GM23338 (cell line): ENCODE measurements around the gene IDUA. TPM values are rescaled to one million over a fixed set of nuclear protein-coding genes. Genes with fewer than 3 reads are reported as not detected.
A peak's percentile ranks its signal among the peaks of the same experiment; 100 is the strongest.

Experiments used
- ATAC-seq: fragments of 200-7000 bp; cut with Tn5 transposase; 3 replicates; pipeline ENCODE4 v1.9.1; 2020
- DNase-seq: peaks from one replicate; pipeline ENCODE4 v3.0.0-alpha.2; 2015; ENCODE audit warnings: low spot score
- H2AFZ ChIP-seq: fragments of 200-600 bp; sonication (generic); 2 replicates; pipeline ENCODE4 v1.8.0; 2016; ENCODE audit warnings: antibody characterized with exemption, mild to moderate bottlenecking, moderate library complexity
- H3F3A ChIP-seq: fragments of 200-600 bp; sonication (generic); replicated peaks from 2 replicates; pipeline ENCODE4 v1.8.0; 2017; ENCODE audit warnings: antibody characterized with exemption, mixed run types, low read depth
- H3K27ac ChIP-seq: fragments of 200-600 bp; sonication (generic); 2 replicates; pipeline ENCODE4 v1.6.1; 2016; ENCODE audit warnings: low read depth
- H3K27me3 ChIP-seq: fragments of 200-600 bp; sonication (generic); 2 replicates; pipeline ENCODE4 v1.8.0; 2016; ENCODE audit warnings: mild to moderate bottlenecking, mixed run types, moderate library complexity; ENCODE audit not compliant: insufficient read depth
- H3K36me3 ChIP-seq: fragments of 200-600 bp; sonication (generic); 2 replicates; pipeline ENCODE4 v1.8.0; 2016; ENCODE audit warnings: mild to moderate bottlenecking; ENCODE audit not compliant: insufficient read depth
- H3K4me1 ChIP-seq: fragments of 200-600 bp; sonication (generic); 2 replicates; pipeline ENCODE4 v1.8.0; 2016; ENCODE audit warnings: mild to moderate bottlenecking, moderate library complexity; ENCODE audit not compliant: insufficient read depth
- H3K4me2 ChIP-seq: fragments of 200-600 bp; sonication (generic); 2 replicates; pipeline ENCODE4 v1.7.1; 2017; ENCODE audit warnings: mixed run types
- H3K4me3 ChIP-seq: fragments of 200-600 bp; sonication (generic); 2 replicates; pipeline ENCODE4 v1.6.1; 2016; ENCODE audit warnings: mixed run types
- H3K79me2 ChIP-seq: fragments of 200-600 bp; sonication (generic); replicated peaks from 2 replicates; pipeline ENCODE4 v1.8.0; 2017; ENCODE audit warnings: mild to moderate bottlenecking; ENCODE audit not compliant: insufficient read depth
- H3K9me2 ChIP-seq: fragments of 200-600 bp; sonication (generic); 2 replicates; pipeline ENCODE4 v1.8.0; 2017; ENCODE audit not compliant: insufficient read depth
- H4K20me1 ChIP-seq: fragments of 200-600 bp; sonication (generic); replicated peaks from 2 replicates; pipeline ENCODE4 v1.8.0; 2017; ENCODE audit warnings: mild to moderate bottlenecking; ENCODE audit not compliant: insufficient read depth
- H3K27ac Mint-ChIP-seq: 2 replicates; pipeline ENCODE4 v1.8.0; 2020; ENCODE audit warnings: inconsistent platforms, mild to moderate bottlenecking, moderate library complexity, mixed read lengths
- H3K27me3 Mint-ChIP-seq: 3 replicates; pipeline ENCODE4 v1.8.0; 2022; ENCODE audit warnings: low read depth, mild to moderate bottlenecking, moderate library complexity, mixed read lengths, inconsistent platforms; ENCODE audit not compliant: insufficient read depth, poor library complexity
- H3K36me3 Mint-ChIP-seq: 3 replicates; pipeline ENCODE4 v1.8.0; 2021; ENCODE audit warnings: low read depth, mild to moderate bottlenecking, inconsistent platforms, moderate library complexity, mixed read lengths
- H3K4me1 Mint-ChIP-seq: 3 replicates; pipeline ENCODE4 v1.8.0; 2020; ENCODE audit warnings: mild to moderate bottlenecking, inconsistent platforms, mixed read lengths
- H3K4me3 Mint-ChIP-seq: 3 replicates; pipeline ENCODE4 v1.8.0; 2021; ENCODE audit warnings: moderate library complexity, mild to moderate bottlenecking, inconsistent platforms, mixed read lengths
- H3K9me3 Mint-ChIP-seq: 3 replicates; pipeline ENCODE4 v1.8.0; 2020; ENCODE audit warnings: moderate library complexity, mild to moderate bottlenecking, inconsistent platforms, mixed read lengths
- CREB1 ChIP-seq: fragments of 250-450 bp; sonication (Bioruptor Pico); IDR thresholded peaks from 2 replicates; pipeline ENCODE4 v1.5.0; 2020; ENCODE audit warnings: low read depth, mild to moderate bottlenecking, moderate library complexity
- CTCF ChIP-seq, 2 experiments: fragments of 200-600 bp in 1 of 2; sonication (generic) in 1 of 2; conservative IDR thresholded peaks; 2 replicates each; pipeline versions ENCODE4 v1.5.1 to v1.6.1; 2016 to 2017; ENCODE audit warnings: antibody characterized with exemption in 2 of 2, low read depth in 2 of 2, mild to moderate bottlenecking in 2 of 2, moderate library complexity in 1 of 2
- ETS1 ChIP-seq: IDR thresholded peaks from 2 replicates; pipeline ENCODE4 v1.6.1; 2016; ENCODE audit warnings: antibody characterized with exemption
- EZH2 ChIP-seq: fragments of 200-600 bp; sonication (generic); IDR thresholded peaks from one replicate; pipeline ENCODE4 v1.8.0; 2017; ENCODE audit warnings: antibody characterized with exemption, mild to moderate bottlenecking, low read depth; ENCODE audit not compliant: unreplicated experiment
- EZH2phosphoT487 ChIP-seq: fragments of 200-600 bp; sonication (generic); IDR thresholded peaks from one replicate; pipeline ENCODE4 v1.8.1; 2018; ENCODE audit warnings: antibody characterized with exemption; ENCODE audit not compliant: unreplicated experiment
- JUNB ChIP-seq: IDR thresholded peaks from one replicate; pipeline ENCODE4 v1.6.1; 2016; ENCODE audit warnings: antibody characterized with exemption; ENCODE audit not compliant: unreplicated experiment
- NANOG ChIP-seq: IDR thresholded peaks from 2 replicates; pipeline ENCODE4 v1.6.1; 2016; ENCODE audit warnings: antibody characterized with exemption, borderline replicate concordance
- POLR2AphosphoS5 ChIP-seq: IDR thresholded peaks from 2 replicates; pipeline ENCODE4 v1.6.1; 2016; ENCODE audit warnings: antibody characterized with exemption, low read depth
- REST ChIP-seq: IDR thresholded peaks from one replicate; pipeline ENCODE4 v1.6.1; 2018; ENCODE audit warnings: antibody characterized with exemption; ENCODE audit not compliant: unreplicated experiment
- STAT1 ChIP-seq: IDR thresholded peaks from one replicate; pipeline ENCODE4 v1.6.1; 2016; ENCODE audit warnings: antibody characterized with exemption; ENCODE audit not compliant: unreplicated experiment
- ZNF114 ChIP-seq: fragments of 250-450 bp; sonication (Bioruptor Pico); IDR thresholded peaks from 2 replicates; pipeline ENCODE4 v1.5.0; 2020; ENCODE audit warnings: mild to moderate bottlenecking, moderate library complexity
- ZNF331 ChIP-seq: fragments of 250-450 bp; sonication (Bioruptor Pico); IDR thresholded peaks from 2 replicates; pipeline ENCODE4 v1.5.0; 2020; ENCODE audit warnings: low read depth, mild to moderate bottlenecking, moderate library complexity
- ZNF462 ChIP-seq: fragments of 250-450 bp; sonication (Bioruptor Pico); IDR thresholded peaks from 2 replicates; pipeline ENCODE4 v1.5.0; 2020; ENCODE audit warnings: mild to moderate bottlenecking, moderate library complexity
- polyA plus RNA-seq: library from polyadenylated mRNA; unstranded; fragments of >200 nt; fragmentation: Nextera tagmentation; extraction: Ambion mirVana; gene quantifications from 2 replicates; pipeline ENCODE4 v1.2.1, GENCODE V29; 2016
- total RNA-seq: library from RNA; depleted of rRNA; stranded (reverse); fragments of >200 nt; shearing (Covaris generic); gene quantifications from 2 replicates; pipeline ENCODE4 v1.2.3, GENCODE V29; 2014

The IDUA gene
- total and polyA plus RNA-seq, 2 experiments from 2014 or later, result 1.3 to 6.1 TPM

- Histone ChIP-seq H3K4me1 (no peaks in the 10 kb centered on the region), H2AFZ (peak overlapping the region; percentile 78)
Observed at GRCh38 chr4:1043651-1044468, 57.0 kb downstream of the IDUA start.

More at GRCh38 chr4:1043651-1044468, 57.0 kb downstream of the IDUA start:
- Histone ChIP-seq H3K36me3 (no peaks in the 10 kb centered on the region), H3K27ac (no peak overlapping the region), H3K4me3 (no peak overlapping the region), H3K79me2 (no peaks in the 10 kb centered on the region), H3K9me2 (no peaks in the 10 kb centered on the region), H3K27me3 (no peaks in the 10 kb centered on the region), H3F3A (no peaks in the 10 kb centered on the region), H3K4me2 (no peak overlapping the region), H4K20me1 (no peaks in the 10 kb centered on the region)
- peaks cover 3% of the 10 kb centered on the region; the same call in 1 of the 3 replicates for H3K36me3 Mint-ChIP-seq
- peak; percentile 46 for ATAC-seq
- peaks cover 18% of the 10 kb centered on the region for H3K27me3 Mint-ChIP-seq
- H3K4me1 Mint-ChIP-seq, result peaks cover 13% of the 10 kb centered on the region
- H3K4me3 Mint-ChIP-seq, result no peak overlapping the region
- DNase-seq, result peak; percentile 66
- peaks cover 3% of the 10 kb centered on the region; the same call in 2 of the 3 replicates for H3K9me3 Mint-ChIP-seq
- no peak for TF ChIP-seq ETS1
- TF ChIP-seq REST, result no peak
- no peak for TF ChIP-seq CREB1
- TF ChIP-seq ZNF331 (CRISPR knock-in tag), result no peak
- no peak for TF ChIP-seq POLR2AphosphoS5
- no peak for TF ChIP-seq EZH2
- no peak for TF ChIP-seq STAT1
- TF ChIP-seq JUNB, result no peak
- TF ChIP-seq NANOG, result no peak
- TF ChIP-seq CTCF (conservative IDR thresholded peaks at IDR 0.05; ENCODE audit: low read depth in 2 of 2), result no peak
- TF ChIP-seq ZNF114 (CRISPR knock-in tag), result no peak
- no peak for TF ChIP-seq ZNF462 (CRISPR knock-in tag)
- TF ChIP-seq EZH2phosphoT487, result no peak
- H3K27ac Mint-ChIP-seq, result peak overlapping the region; percentile 91; the same call in 1 of the 2 replicates
